Measurements from ENCODE around the gene SHISA7. TPM values are rescaled to one million over a fixed set of nuclear protein-coding genes. Genes with fewer than 3 reads are reported as not detected.
A peak's percentile ranks its signal among the peaks of the same experiment; 100 is the strongest.

SHISA7 gene
- total RNA-seq, 2 experiments from 2014 or later = not detected

DNA sequence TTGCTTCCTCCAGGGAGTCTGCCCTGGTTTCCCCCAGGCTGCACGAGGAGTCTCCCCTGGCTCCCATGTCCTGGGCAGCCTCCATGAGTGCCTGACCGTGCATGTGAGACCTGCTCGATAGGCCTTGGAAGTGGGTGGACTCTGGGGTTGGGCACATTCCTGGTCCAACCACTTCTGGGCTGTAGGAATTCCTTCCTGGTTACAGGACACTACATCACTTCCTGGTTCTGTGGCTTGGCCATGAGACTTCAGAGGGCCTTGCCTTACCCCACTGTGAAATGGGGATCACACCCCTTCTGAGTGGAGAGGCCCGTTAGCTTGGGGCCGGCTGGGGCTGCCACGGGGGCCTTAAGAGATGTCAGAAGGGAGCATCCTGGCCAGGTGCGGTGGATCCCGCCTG, 29.4 kb upstream of the SHISA7 start:
- Mint-ChIP-seq H3K36me3 (ENCODE audit: low read depth) (peaks cover 2% of the 10 kb centered on the region), H3K27me3 (no peaks in the 10 kb centered on the region), H3K27ac (no peak overlapping the region), H3K4me1 (ENCODE audit: low read depth) (peaks cover 7% of the 10 kb centered on the region), H3K9me3 (no peaks in the 10 kb centered on the region), H3K4me3 (no peak overlapping the region)
- DNase-seq = no peak
- ChIA-PET CTCF (interaction anchor here (5.6 kb wide), 1 partner anchor 32 kb away, joined by 47 read pairs; no protein-coding TSS in a partner anchor), POLR2A (no interaction called here)
- no peak for TF ChIP-seq CTCF (IDR thresholded peaks at IDR 0.05)
- no peak for ATAC-seq
- intact Hi-C loops (cut with micrococcal nuclease) = no loop called here

GRCh38 chr19:55471266-55471665, 28.2 kb upstream of the SHISA7 start:
- no peak for TF ChIP-seq CTCF (IDR thresholded peaks at IDR 0.05)
- ChIA-PET POLR2A (no interaction called here), CTCF (interaction anchor here (1.2 kb wide), 1 partner anchor 33 kb away, joined by 6 read pairs; no protein-coding TSS in a partner anchor)
- DNase-seq (no peak), ATAC-seq (no peak)
- peaks cover 5% of the 10 kb centered on the region for H3K4me1 Mint-ChIP-seq (ENCODE audit: low read depth)
- intact Hi-C loops (cut with micrococcal nuclease) = no loop called here
- no peaks in the 10 kb centered on the region for H3K27me3 Mint-ChIP-seq
- no peak overlapping the region for H3K27ac Mint-ChIP-seq
- H3K36me3 Mint-ChIP-seq (ENCODE audit: low read depth) = no peaks in the 10 kb centered on the region
- H3K4me3 Mint-ChIP-seq = no peak overlapping the region
- H3K9me3 Mint-ChIP-seq = no peaks in the 10 kb centered on the region

- TF ChIP-seq CTCF (IDR thresholded peaks at IDR 0.05) = peak; percentile 36
- Mint-ChIP-seq H3K4me3 (no peak overlapping the region), H3K27me3 (no peaks in the 10 kb centered on the region), H3K36me3 (ENCODE audit: low read depth) (no peaks in the 10 kb centered on the region), H3K27ac (no peak overlapping the region), H3K9me3 (no peaks in the 10 kb centered on the region), H3K4me1 (ENCODE audit: low read depth) (peaks cover 5% of the 10 kb centered on the region)
- intact Hi-C loops (cut with micrococcal nuclease) = loop anchor here (5.0 kb wide), 1 partner anchor 34 kb away; no protein-coding TSS in a partner anchor
- ChIA-PET POLR2A (interaction anchor here (0.7 to 1.0 kb wide), 2 partner anchors 24 to 60 kb away, joined by 3 read pairs; partner anchors contain the start of gene UBE2S), CTCF (interaction anchor here (0.7 to 4.4 kb wide), 28 partner anchors 9 to 380 kb away, joined by 3 to 77 read pairs (median 5); partner anchors contain the start of genes NAT14, ZNF628 and ZNF865)
- no peak for DNase-seq
- no peak for ATAC-seq
These were observed 24.9 kb upstream of the SHISA7 start for GRCh38 chr19:55468054-55468393.

GRCh38 chr19:55467236-55468053, 24.3 kb upstream of the SHISA7 start:
- Mint-ChIP-seq H3K27me3 (no peaks in the 10 kb centered on the region), H3K27ac (no peak overlapping the region), H3K4me3 (no peak overlapping the region), H3K4me1 (ENCODE audit: low read depth) (peaks cover 5% of the 10 kb centered on the region), H3K36me3 (ENCODE audit: low read depth) (no peaks in the 10 kb centered on the region), H3K9me3 (no peaks in the 10 kb centered on the region)
- ChIA-PET POLR2A (interaction anchor here (0.7 to 1.0 kb wide), 2 partner anchors 23 to 60 kb away, joined by 3 read pairs; partner anchors contain the start of gene UBE2S), CTCF (interaction anchor here (0.7 to 4.4 kb wide), 37 partner anchors 8 to 380 kb away, joined by 3 to 77 read pairs (median 4); partner anchors contain the start of genes NAT14, ZNF628 and ZNF865)
- intact Hi-C loops (cut with micrococcal nuclease) = loop anchor here (5.0 kb wide), 1 partner anchor 35 kb away; no protein-coding TSS in a partner anchor
- DNase-seq (peak; percentile 69), ATAC-seq (peak; percentile 98)
- peak; percentile 98 for TF ChIP-seq CTCF (IDR thresholded peaks at IDR 0.05)

DNA sequence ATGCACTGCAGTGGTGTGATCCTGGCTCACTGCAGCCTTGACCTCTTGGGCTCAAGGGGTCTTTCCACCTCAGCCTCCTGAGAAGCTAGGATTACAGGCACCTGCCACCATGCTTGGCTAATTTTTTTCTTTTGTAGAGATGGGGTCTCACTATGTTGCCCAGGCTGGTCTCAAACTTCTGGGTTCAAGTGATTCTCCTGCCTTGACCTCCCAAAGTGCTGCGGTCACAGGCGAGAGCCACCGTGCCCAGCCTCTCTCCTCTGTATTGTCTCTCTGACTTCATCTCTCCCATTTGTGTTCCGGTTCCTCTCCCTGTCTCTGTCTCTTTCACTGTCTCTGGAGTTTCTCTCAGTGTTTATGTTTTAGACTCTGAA, 23.1 kb upstream of the SHISA7 start:
- DNase-seq (no peak), ATAC-seq (no peak)
- H3K36me3 Mint-ChIP-seq (ENCODE audit: low read depth) = no peaks in the 10 kb centered on the region
- intact Hi-C loops (cut with micrococcal nuclease) = loop anchor here (5.0 kb wide), 1 partner anchor 36 kb away; no protein-coding TSS in a partner anchor
- no peaks in the 10 kb centered on the region for H3K9me3 Mint-ChIP-seq
- H3K27ac Mint-ChIP-seq = no peak overlapping the region
- no peaks in the 10 kb centered on the region for H3K27me3 Mint-ChIP-seq
- peaks cover 10% of the 10 kb centered on the region for H3K4me1 Mint-ChIP-seq (ENCODE audit: low read depth)
- no peak for TF ChIP-seq CTCF (IDR thresholded peaks at IDR 0.05)
- POLR2A ChIA-PET = interaction anchor here (0.6 to 0.7 kb wide), 2 partner anchors 67 to 163 kb away, joined by 3 read pairs; no protein-coding TSS in a partner anchor
- CTCF ChIA-PET = interaction anchor here (1.5 to 4.4 kb wide), 8 partner anchors 11 to 166 kb away, joined by 3 to 77 read pairs (median 10); partner anchors contain the start of gene ZNF628
- H3K4me3 Mint-ChIP-seq = no peak overlapping the region

All from activated CD8-positive, alpha-beta T cell treated with anti-CD3 and anti-CD28 coated beads for 36 hours (primary cell).